COR-L47 (cell line): ENCODE measurements around the gene SYTL1.

Experiments
- DNase-seq: peaks from one replicate; lab custom pipeline; 2025; lab: John Stamatoyannopoulos, UW

SYTL1 gene

GRCh38 chr1:27341525-27342252 lies at the start of gene SYTL1:
TSS of gene SYTL1 (plus strand) at chr1:27342022. CDS start at chr1:27345335, 3,313 bp downstream.
- peak; percentile 79 for DNase-seq

- no peak for DNase-seq
These were observed 49.7 kb upstream of the SYTL1 start for GRCh38 chr1:27292106-27292505.

- no peak for DNase-seq
These were observed 47.9 kb upstream of the SYTL1 start for GRCh38 chr1:27293915-27294314.

GRCh38 chr1:27296773-27297291 lies 45.0 kb upstream of the SYTL1 start:
- DNase-seq, result peak; percentile 52

- no peak for DNase-seq
These were observed 43.9 kb upstream of the SYTL1 start for GRCh38 chr1:27297903-27298302.

- DNase-seq, result no peak
These were observed 43.0 kb upstream of the SYTL1 start for GRCh38 chr1:27298632-27299384.

GRCh38 chr1:27299385-27300271 lies 42.2 kb upstream of the SYTL1 start:
- no peak for DNase-seq

- DNase-seq, result peak; percentile 79
These were observed 41.3 kb upstream of the SYTL1 start for GRCh38 chr1:27300341-27301051.

- no peak for DNase-seq
These were observed 40.8 kb upstream of the SYTL1 start for GRCh38 chr1:27301052-27301422.

- peak; percentile 55 for DNase-seq
These were observed 40.1 kb upstream of the SYTL1 start for GRCh38 chr1:27301582-27302199.

GRCh38 chr1:27302612-27303011 lies 39.2 kb upstream of the SYTL1 start:
- no peak for DNase-seq

- DNase-seq, result no peak
These were observed 38.3 kb upstream of the SYTL1 start for GRCh38 chr1:27303509-27303908.

- DNase-seq, result no peak
These were observed 35.8 kb upstream of the SYTL1 start for GRCh38 chr1:27306071-27306470.

- DNase-seq, result no peak
These were observed 34.7 kb upstream of the SYTL1 start for GRCh38 chr1:27306892-27307761.

GRCh38 chr1:27307874-27308598 lies 33.8 kb upstream of the SYTL1 start:
- DNase-seq, result no peak

GRCh38 chr1:27314169-27314568 lies 27.7 kb upstream of the SYTL1 start:
- no peak for DNase-seq

- no peak for DNase-seq
These were observed 27.1 kb upstream of the SYTL1 start for GRCh38 chr1:27314737-27315136.

- DNase-seq, result no peak
These were observed 25.0 kb upstream of the SYTL1 start for GRCh38 chr1:27316860-27317259.

GRCh38 chr1:27318136-27318535 lies 23.7 kb upstream of the SYTL1 start:
- no peak for DNase-seq
